ENCODE data around the gene ABI1.

Gene ABI1

GRCh38 chr10:26738301-26738911 is 122.4 kb downstream of the ABI1 start:
- peak overlapping the region; percentile 69 for H3K9ac ChIP-seq
- H2AFZ ChIP-seq (ENCODE audit: low read depth): no peak overlapping the region
- peaks cover 58% of the 10 kb centered on the region for H3K4me1 ChIP-seq (ENCODE audit: low read depth, poor library complexity, severe bottlenecking)
- H3K27me3 ChIP-seq (ENCODE audit: insufficient read depth, low read depth): no peaks in the 10 kb centered on the region
- H3K4me2 ChIP-seq: peak overlapping the region; percentile 97
- no peaks in the 10 kb centered on the region for H3K79me2 ChIP-seq (ENCODE audit: insufficient read depth, low read depth)
- peak overlapping the region; percentile 96 for H3K27ac ChIP-seq
- TF ChIP-seq CTCF (conservative IDR thresholded peaks at IDR 0.05; ENCODE audit: low read depth, low read length): 0 out of 2 replicates have a peak, but pooled peaks have one; percentile 13
- H4K20me1 ChIP-seq (ENCODE audit: insufficient read depth): no peaks in the 10 kb centered on the region
- H3K4me3 ChIP-seq (IDR thresholded peaks at IDR 0.05; ENCODE audit: insufficient read depth, low read depth, low read length): no peak overlapping the region
- no peaks in the 10 kb centered on the region; the same call in 1 of the 2 replicates for H3K36me3 ChIP-seq (ENCODE audit: insufficient read depth)

- no peak for TF ChIP-seq CTCF (conservative IDR thresholded peaks at IDR 0.05; ENCODE audit: low read depth, low read length)
- H3K36me3 ChIP-seq (ENCODE audit: insufficient read depth): no peaks in the 10 kb centered on the region; the same call in 1 of the 2 replicates
- no peak overlapping the region for H3K4me3 ChIP-seq (IDR thresholded peaks at IDR 0.05; ENCODE audit: insufficient read depth, low read depth, low read length)
- H3K4me1 ChIP-seq (ENCODE audit: low read depth, poor library complexity, severe bottlenecking): peaks cover 58% of the 10 kb centered on the region
- H2AFZ ChIP-seq (ENCODE audit: low read depth): no peak overlapping the region
- no peaks in the 10 kb centered on the region for H4K20me1 ChIP-seq (ENCODE audit: insufficient read depth)
- H3K27ac ChIP-seq: peak overlapping the region; percentile 96
- no peaks in the 10 kb centered on the region for H3K79me2 ChIP-seq (ENCODE audit: insufficient read depth, low read depth)
- H3K4me2 ChIP-seq: peak overlapping the region; percentile 97
- H3K9ac ChIP-seq: peak overlapping the region; percentile 69; the same call in 1 of the 2 replicates
- H3K27me3 ChIP-seq (ENCODE audit: insufficient read depth, low read depth): no peaks in the 10 kb centered on the region
Measured at GRCh38 chr10:26737730-26738129, 123.0 kb downstream of the ABI1 start.

- H3K27me3 ChIP-seq (ENCODE audit: insufficient read depth, low read depth): no peaks in the 10 kb centered on the region
- H3K36me3 ChIP-seq (ENCODE audit: insufficient read depth): peaks cover 4% of the 10 kb centered on the region; the same call in 1 of the 2 replicates
- H3K4me3 ChIP-seq (IDR thresholded peaks at IDR 0.05; ENCODE audit: insufficient read depth, low read depth, low read length): no peak overlapping the region
- H3K9ac ChIP-seq: no peak overlapping the region
- H3K27ac ChIP-seq: no peak overlapping the region; the same call in 1 of the 2 replicates
- no peaks in the 10 kb centered on the region for H4K20me1 ChIP-seq (ENCODE audit: insufficient read depth)
- no peak overlapping the region for H2AFZ ChIP-seq (ENCODE audit: low read depth)
- no peaks in the 10 kb centered on the region for H3K79me2 ChIP-seq (ENCODE audit: insufficient read depth, low read depth)
- TF ChIP-seq CTCF (conservative IDR thresholded peaks at IDR 0.05; ENCODE audit: low read depth, low read length): no peak
- H3K4me1 ChIP-seq (ENCODE audit: low read depth, poor library complexity, severe bottlenecking): peaks cover 53% of the 10 kb centered on the region
- no peak overlapping the region for H3K4me2 ChIP-seq
Measured at GRCh38 chr10:26735435-26735834, 125.3 kb downstream of the ABI1 start.

- no peaks in the 10 kb centered on the region for H3K79me2 ChIP-seq (ENCODE audit: insufficient read depth, low read depth)
- no peak overlapping the region for H3K9ac ChIP-seq
- H3K4me1 ChIP-seq (ENCODE audit: low read depth, poor library complexity, severe bottlenecking): peaks cover 38% of the 10 kb centered on the region
- TF ChIP-seq CTCF (conservative IDR thresholded peaks at IDR 0.05; ENCODE audit: low read depth, low read length): no peak
- no peaks in the 10 kb centered on the region for H3K27me3 ChIP-seq (ENCODE audit: insufficient read depth, low read depth)
- H2AFZ ChIP-seq (ENCODE audit: low read depth): no peak overlapping the region
- H3K4me3 ChIP-seq (IDR thresholded peaks at IDR 0.05; ENCODE audit: insufficient read depth, low read depth, low read length): no peak overlapping the region
- H3K27ac ChIP-seq: no peak overlapping the region
- H3K36me3 ChIP-seq (ENCODE audit: insufficient read depth): peaks cover 4% of the 10 kb centered on the region; the same call in 1 of the 2 replicates
- no peak overlapping the region for H3K4me2 ChIP-seq
- no peaks in the 10 kb centered on the region for H4K20me1 ChIP-seq (ENCODE audit: insufficient read depth)
Measured at GRCh38 chr10:26733750-26734568, 126.8 kb downstream of the ABI1 start.

Data from KMS-11 (cell line).